SK-N-SH (cell line): ENCODE data around the gene NDUFB11.
"Not testable (repeated sequence)": the region's sequence is repeated elsewhere in the genome, so short reads cannot be mapped to it uniquely, and the experiment has no call there.

Experiments
- FOXM1 ChIP-seq: IDR thresholded peaks from 2 replicates; pipeline ENCODE4 v1.4.0; 2012; ENCODE audit warnings: low read depth, mild to moderate bottlenecking
- JUND ChIP-seq: IDR thresholded peaks from 2 replicates; pipeline ENCODE4 v1.4.0; 2012
- MXI1 ChIP-seq: IDR thresholded peaks from 2 replicates; pipeline ENCODE4 v1.6.1; 2012; ENCODE audit warnings: mild to moderate bottlenecking, low read depth, low read length, improper control_type of control experiment
- PBX3 ChIP-seq: IDR thresholded peaks from 2 replicates; pipeline ENCODE4; 2012
- POLR2AphosphoS5 ChIP-seq: IDR thresholded peaks from 2 replicates; pipeline ENCODE4 v1.6.1; 2012; ENCODE audit warnings: low read depth, low read length
- RAD21 ChIP-seq: IDR thresholded peaks from 2 replicates; pipeline ENCODE4 v1.6.1; 2012; ENCODE audit warnings: mild to moderate bottlenecking, low read length
- REST ChIP-seq: IDR thresholded peaks from 2 replicates; pipeline ENCODE4 v1.6.1; 2012; ENCODE audit warnings: mild to moderate bottlenecking, low read depth, low read length, moderate library complexity
- RFX5 ChIP-seq: IDR thresholded peaks from 2 replicates; pipeline ENCODE4 v1.6.1; 2012; ENCODE audit warnings: mild to moderate bottlenecking, improper control_type of control experiment, low read length
- TAF1 ChIP-seq: IDR thresholded peaks from 2 replicates; pipeline ENCODE4 v1.6.1; 2012; ENCODE audit warnings: low read depth, mild to moderate bottlenecking, low read length, moderate library complexity, borderline replicate concordance
- ZBTB33 ChIP-seq: IDR thresholded peaks from 2 replicates; pipeline ENCODE4 v1.4.0; 2012; ENCODE audit warnings: low read depth, borderline replicate concordance
- TF ChIP-seq, protein P1 (sequence below): fragments of 200-600 bp; sonication (generic); IDR thresholded peaks from 2 replicates; pipeline ENCODE4 v1.6.1; 2017; ENCODE audit warnings: antibody characterized with exemption, mild to moderate bottlenecking, moderate library complexity
- TF ChIP-seq, protein P2 (sequence below): IDR thresholded peaks from 2 replicates; pipeline ENCODE4 v1.4.0; 2012; ENCODE audit warnings: low read depth, borderline replicate concordance

- TF ChIP-seq, protein P1, sequence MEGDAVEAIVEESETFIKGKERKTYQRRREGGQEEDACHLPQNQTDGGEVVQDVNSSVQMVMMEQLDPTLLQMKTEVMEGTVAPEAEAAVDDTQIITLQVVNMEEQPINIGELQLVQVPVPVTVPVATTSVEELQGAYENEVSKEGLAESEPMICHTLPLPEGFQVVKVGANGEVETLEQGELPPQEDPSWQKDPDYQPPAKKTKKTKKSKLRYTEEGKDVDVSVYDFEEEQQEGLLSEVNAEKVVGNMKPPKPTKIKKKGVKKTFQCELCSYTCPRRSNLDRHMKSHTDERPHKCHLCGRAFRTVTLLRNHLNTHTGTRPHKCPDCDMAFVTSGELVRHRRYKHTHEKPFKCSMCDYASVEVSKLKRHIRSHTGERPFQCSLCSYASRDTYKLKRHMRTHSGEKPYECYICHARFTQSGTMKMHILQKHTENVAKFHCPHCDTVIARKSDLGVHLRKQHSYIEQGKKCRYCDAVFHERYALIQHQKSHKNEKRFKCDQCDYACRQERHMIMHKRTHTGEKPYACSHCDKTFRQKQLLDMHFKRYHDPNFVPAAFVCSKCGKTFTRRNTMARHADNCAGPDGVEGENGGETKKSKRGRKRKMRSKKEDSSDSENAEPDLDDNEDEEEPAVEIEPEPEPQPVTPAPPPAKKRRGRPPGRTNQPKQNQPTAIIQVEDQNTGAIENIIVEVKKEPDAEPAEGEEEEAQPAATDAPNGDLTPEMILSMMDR: not testable (repeated sequence)
- not testable (repeated sequence) for TF ChIP-seq TAF1, REST, ZBTB33, JUND, RFX5, PBX3, POLR2AphosphoS5, FOXM1, MXI1, RAD21
- TF ChIP-seq, protein P2, sequence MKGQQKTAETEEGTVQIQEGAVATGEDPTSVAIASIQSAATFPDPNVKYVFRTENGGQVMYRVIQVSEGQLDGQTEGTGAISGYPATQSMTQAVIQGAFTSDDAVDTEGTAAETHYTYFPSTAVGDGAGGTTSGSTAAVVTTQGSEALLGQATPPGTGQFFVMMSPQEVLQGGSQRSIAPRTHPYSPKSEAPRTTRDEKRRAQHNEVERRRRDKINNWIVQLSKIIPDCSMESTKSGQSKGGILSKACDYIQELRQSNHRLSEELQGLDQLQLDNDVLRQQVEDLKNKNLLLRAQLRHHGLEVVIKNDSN: not testable (repeated sequence)
Measured at GRCh38 chrX:47110936-47111615, 33.4 kb downstream of the NDUFB11 start.
